A673 (cell line): ENCODE measurements around the gene JAGN1. TPM values are rescaled to one million over a fixed set of nuclear protein-coding genes. Genes with fewer than 3 reads are reported as not detected.
"Not testable (repeated sequence)": the region's sequence is repeated elsewhere in the genome, so short reads cannot be mapped to it uniquely, and the experiment has no call there.

ENCODE experiments used
- BruUV-seq: library from RNA; stranded (reverse); fragments of 400-500 nt; replicated peaks from 2 replicates; lab custom pipeline; 2021; lab: Mats Ljungman, UMichigan
- CTCF ChIA-PET: fragments of 300-600 bp; sonication (Branson Sonifier 250); formaldehyde crosslinking; loops from one replicate; lab custom pipeline; 2022; ENCODE audit warnings: antibody characterized with exemption; lab: Charles Lee
- POLR2A ChIA-PET: fragments of 300-600 bp; sonication (Branson Sonifier 250); formaldehyde crosslinking; loops from one replicate; lab custom pipeline; 2022; ENCODE audit warnings: antibody characterized with exemption; ENCODE audit not compliant: low non-redundant PET; lab: Charles Lee
- DNase-seq: peaks from one replicate; pipeline ENCODE4 v3.0.0-alpha.2; 2015; ENCODE audit warnings: low spot score
- H3K27ac ChIP-seq: fragments of 200-600 bp; sonication (generic); 2 replicates; pipeline ENCODE4 v1.5.1; 2016; ENCODE audit warnings: mixed run types, low read depth, mild to moderate bottlenecking, mixed read lengths, antibody characterized with exemption, low read length; ENCODE audit not compliant: poor library complexity, severe bottlenecking
- H3K27me3 ChIP-seq: fragments of 200-600 bp; sonication (generic); replicated peaks from 2 replicates; pipeline ENCODE4 v1.6.1; 2017; ENCODE audit warnings: mixed run types, low read depth, mild to moderate bottlenecking, mixed read lengths, antibody characterized with exemption, low read length; ENCODE audit not compliant: insufficient read depth, poor library complexity
- H3K36me3 ChIP-seq: fragments of 200-600 bp; sonication (generic); 2 replicates; pipeline ENCODE4 v1.6.1; 2016; ENCODE audit warnings: mixed run types, mild to moderate bottlenecking, mixed read lengths, antibody characterized with exemption, low read length; ENCODE audit not compliant: insufficient read depth, poor library complexity, severe bottlenecking
- H3K4me1 ChIP-seq: fragments of 200-600 bp; sonication (generic); 2 replicates; pipeline ENCODE4 v1.6.1; 2017; ENCODE audit warnings: mixed run types, mild to moderate bottlenecking, mixed read lengths, antibody characterized with exemption, low read length; ENCODE audit not compliant: insufficient read depth, poor library complexity, severe bottlenecking
- H3K4me3 ChIP-seq: fragments of 200-600 bp; sonication (generic); 2 replicates; pipeline ENCODE4 v1.5.1; 2016; ENCODE audit warnings: low read depth, mixed run types, mild to moderate bottlenecking, mixed read lengths, low read length; ENCODE audit not compliant: poor library complexity, severe bottlenecking
- H3K9me3 ChIP-seq: fragments of 200-600 bp; sonication (generic); 2 replicates; pipeline ENCODE4 v1.6.1; 2016; ENCODE audit warnings: mixed run types, low read depth, mild to moderate bottlenecking, mixed read lengths, antibody characterized with exemption, low read length; ENCODE audit not compliant: poor library complexity, severe bottlenecking
- EZH2 ChIP-seq: fragments of 200-600 bp; sonication (generic); IDR thresholded peaks from 2 replicates; pipeline ENCODE4 v1.6.1; 2017; ENCODE audit warnings: borderline replicate concordance, low read depth, mild to moderate bottlenecking, mixed read lengths, antibody characterized with exemption, low read length; ENCODE audit not compliant: poor library complexity, severe bottlenecking
- intact Hi-C: fragments of 100-400 bp; cut with micrococcal nuclease; formaldehyde crosslinking; loops from one replicate; pipeline ENCODE4 v1.10.0; 2022; ENCODE audit not compliant: unreplicated experiment
- total RNA-seq: library from RNA; stranded (reverse); gene quantifications from 2 replicates; pipeline ENCODE4 v1.2.3, GENCODE V29; 2021
- TF ChIP-seq, protein P1 (sequence below): fragments of 300-800, 200-600 bp; sonication (generic); conservative IDR thresholded peaks from 2 replicates; pipeline ENCODE4 v1.5.1; 2017; ENCODE audit warnings: low read depth, mild to moderate bottlenecking, antibody characterized with exemption, low read length, moderate library complexity, mixed read lengths

Gene JAGN1
- total RNA-seq, 1 experiment from 2014 or later: 38.1 TPM

DNA sequence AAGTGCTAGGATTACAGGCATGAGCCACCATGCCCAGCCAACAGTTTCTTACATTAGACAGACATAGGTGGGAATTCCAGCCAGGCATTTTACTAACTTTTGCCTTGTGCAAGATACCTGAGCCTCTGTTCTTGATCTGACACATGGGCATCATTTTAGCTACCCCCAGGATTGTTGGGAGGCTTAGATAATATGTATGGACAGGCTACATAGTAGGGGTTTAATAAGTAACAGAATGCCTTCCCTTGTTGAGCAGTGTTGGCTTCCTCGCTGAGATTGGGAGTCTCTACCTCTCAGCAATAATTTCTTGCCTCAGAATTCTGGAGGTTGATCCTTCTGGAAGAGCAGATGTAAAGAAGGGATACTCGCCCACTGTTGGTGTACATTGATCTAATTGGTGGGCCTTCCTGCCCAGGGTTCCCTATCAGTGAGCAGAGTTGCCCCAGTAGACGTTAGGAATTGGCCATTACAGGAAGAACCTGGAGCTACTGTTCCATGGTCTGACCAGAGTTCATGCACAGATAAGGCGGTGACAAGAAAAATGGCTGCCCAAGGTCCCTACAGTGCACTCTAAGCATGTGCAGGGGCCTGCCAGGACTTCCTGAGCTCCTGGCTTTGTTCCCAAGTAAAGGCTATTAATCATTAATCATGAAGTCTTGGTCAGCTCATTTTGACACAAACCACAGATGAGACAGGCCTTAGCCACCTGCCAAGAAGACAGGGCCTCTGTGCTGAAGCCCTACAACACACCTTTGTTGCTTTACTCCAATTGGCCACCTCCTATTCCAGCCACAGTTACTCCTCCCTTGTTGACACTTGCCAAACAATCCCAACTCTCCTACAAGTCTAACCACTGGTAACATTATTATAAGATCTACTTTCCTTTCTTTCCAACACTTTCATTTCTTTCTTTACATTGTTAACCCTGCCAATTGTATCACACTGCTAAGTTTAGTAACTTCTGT, 7.3 kb downstream of the JAGN1 start:
- peaks cover 3% of the 10 kb centered on the region for H3K4me1 ChIP-seq
- no peak for TF ChIP-seq EZH2
- TF ChIP-seq, protein P1, sequence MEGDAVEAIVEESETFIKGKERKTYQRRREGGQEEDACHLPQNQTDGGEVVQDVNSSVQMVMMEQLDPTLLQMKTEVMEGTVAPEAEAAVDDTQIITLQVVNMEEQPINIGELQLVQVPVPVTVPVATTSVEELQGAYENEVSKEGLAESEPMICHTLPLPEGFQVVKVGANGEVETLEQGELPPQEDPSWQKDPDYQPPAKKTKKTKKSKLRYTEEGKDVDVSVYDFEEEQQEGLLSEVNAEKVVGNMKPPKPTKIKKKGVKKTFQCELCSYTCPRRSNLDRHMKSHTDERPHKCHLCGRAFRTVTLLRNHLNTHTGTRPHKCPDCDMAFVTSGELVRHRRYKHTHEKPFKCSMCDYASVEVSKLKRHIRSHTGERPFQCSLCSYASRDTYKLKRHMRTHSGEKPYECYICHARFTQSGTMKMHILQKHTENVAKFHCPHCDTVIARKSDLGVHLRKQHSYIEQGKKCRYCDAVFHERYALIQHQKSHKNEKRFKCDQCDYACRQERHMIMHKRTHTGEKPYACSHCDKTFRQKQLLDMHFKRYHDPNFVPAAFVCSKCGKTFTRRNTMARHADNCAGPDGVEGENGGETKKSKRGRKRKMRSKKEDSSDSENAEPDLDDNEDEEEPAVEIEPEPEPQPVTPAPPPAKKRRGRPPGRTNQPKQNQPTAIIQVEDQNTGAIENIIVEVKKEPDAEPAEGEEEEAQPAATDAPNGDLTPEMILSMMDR: no peak
- no peaks in the 10 kb centered on the region for H3K9me3 ChIP-seq
- no peak overlapping the region for H3K4me3 ChIP-seq
- no peaks in the 10 kb centered on the region for H3K27me3 ChIP-seq
- no TSS peak for BruUV-seq
- ChIA-PET POLR2A (no interaction called here), CTCF (no interaction called here)
- peaks cover 15% of the 10 kb centered on the region for H3K36me3 ChIP-seq
- intact Hi-C loops: no loop called here
- no peak for DNase-seq
- no peak overlapping the region for H3K27ac ChIP-seq

DNA sequence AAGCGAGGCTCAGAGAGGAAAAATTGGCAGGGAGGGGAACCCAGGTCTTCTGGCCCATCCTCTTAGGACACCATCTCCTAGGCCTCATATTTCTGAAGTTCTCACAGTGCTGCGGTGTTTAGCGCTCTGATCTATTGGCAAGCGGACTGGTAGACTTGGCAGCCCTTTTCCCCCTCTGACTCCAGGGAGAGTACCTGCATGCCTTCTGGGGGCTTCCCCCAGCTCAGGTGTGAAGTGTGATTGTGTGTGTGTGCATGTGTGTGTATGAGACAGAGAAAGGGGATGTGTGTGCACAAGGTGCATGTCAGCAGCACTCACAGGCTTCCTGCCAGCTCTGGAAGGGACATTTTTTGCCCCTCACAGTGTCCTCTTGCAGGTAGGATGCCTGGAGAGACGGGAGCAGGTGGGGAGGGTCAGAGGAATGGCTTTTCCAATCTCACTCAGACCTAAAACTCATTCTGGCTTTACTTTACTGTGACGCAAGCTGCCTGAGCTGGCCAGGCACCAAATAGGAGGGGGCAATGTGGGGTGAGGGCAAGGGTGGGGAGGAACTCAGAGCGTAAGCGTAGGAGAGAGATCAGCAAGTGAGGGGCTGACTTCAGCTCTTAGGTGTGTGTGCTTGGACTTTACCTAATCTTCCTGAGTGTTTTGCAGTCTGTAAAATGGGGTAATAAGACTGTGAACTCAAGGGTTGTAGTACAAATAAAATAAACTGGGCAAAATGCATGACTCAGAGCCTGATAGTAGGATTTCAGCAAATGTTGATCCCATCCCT, 8.2 kb downstream of the JAGN1 start:
- no TSS peak for BruUV-seq
- H3K9me3 ChIP-seq: no peaks in the 10 kb centered on the region
- H3K27me3 ChIP-seq: no peaks in the 10 kb centered on the region
- H3K4me3 ChIP-seq: no peak overlapping the region
- H3K36me3 ChIP-seq: peaks cover 5% of the 10 kb centered on the region
- intact Hi-C loops: no loop called here
- H3K27ac ChIP-seq: no peak overlapping the region
- POLR2A ChIA-PET: no interaction called here
- TF ChIP-seq EZH2: no peak
- TF ChIP-seq, protein P1: no peak
- DNase-seq: no peak
- peaks cover 13% of the 10 kb centered on the region for H3K4me1 ChIP-seq
- CTCF ChIA-PET: no interaction called here

DNA sequence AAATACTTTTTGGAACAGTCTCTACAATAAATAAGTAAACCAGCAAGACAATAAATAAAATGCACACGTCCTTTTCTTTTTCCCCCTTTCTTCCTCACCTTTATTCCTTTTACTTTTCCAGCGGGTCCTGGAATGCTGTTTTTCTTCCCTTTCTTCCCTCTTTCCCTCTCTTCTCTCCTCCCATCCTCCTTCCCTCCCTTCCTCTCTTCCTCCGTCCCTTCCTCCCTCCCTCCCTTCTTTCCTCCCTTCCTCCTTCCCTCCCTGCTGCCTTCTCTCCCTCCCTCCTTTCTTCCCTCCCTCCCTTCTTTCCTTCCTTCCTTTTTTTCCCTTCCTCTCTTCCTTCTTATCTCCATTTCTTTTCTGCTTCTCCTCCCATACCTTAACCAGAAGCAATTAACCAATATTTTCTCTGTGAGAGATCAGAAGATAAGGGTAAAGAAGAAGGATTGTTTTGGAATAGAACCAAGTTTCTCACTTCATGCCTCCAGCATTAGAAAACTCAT, 8.9 kb downstream of the JAGN1 start:
- Histone ChIP-seq H3K9me3 (no peaks in the 10 kb centered on the region), H3K27ac (no peak overlapping the region), H3K4me1 (peaks cover 13% of the 10 kb centered on the region), H3K4me3 (no peak overlapping the region), H3K27me3 (no peaks in the 10 kb centered on the region), H3K36me3 (no peaks in the 10 kb centered on the region)
- BruUV-seq: no TSS peak
- ChIA-PET POLR2A (no interaction called here), CTCF (no interaction called here)
- no peak for DNase-seq
- no peak for TF ChIP-seq EZH2
- TF ChIP-seq, protein P1: no peak
- intact Hi-C loops: no loop called here

DNA sequence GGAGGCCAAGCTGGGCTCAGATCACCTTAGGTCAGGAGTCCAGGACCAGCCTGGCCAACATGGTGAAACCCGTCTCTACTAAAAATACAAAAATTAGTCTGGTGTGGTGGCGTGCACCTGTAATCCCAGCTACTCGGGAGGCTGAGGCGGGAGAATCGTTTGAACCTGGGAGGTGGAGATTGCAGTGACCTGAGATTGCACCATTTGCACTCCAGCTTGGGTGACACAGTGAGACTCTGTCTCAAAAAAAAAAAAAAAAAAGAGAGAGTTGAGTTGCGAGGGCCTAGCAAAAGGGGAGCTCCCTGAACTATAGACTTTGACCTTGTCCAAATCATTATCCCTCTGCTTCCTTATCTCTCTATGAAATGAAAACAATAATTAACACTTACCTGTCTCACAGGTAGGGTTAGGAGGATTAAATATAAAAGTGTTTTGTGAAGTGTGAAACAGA, 10.6 kb downstream of the JAGN1 start:
- H3K4me1 ChIP-seq: peaks cover 13% of the 10 kb centered on the region
- BruUV-seq, H3K27me3 ChIP-seq, intact Hi-C loops, H3K36me3 ChIP-seq, H3K4me3 ChIP-seq, DNase-seq, H3K27ac ChIP-seq, H3K9me3 ChIP-seq, POLR2A ChIA-PET: not testable (repeated sequence)
- CTCF ChIA-PET: interaction anchor here (0.6 kb wide), 1 partner anchor 31 kb away, joined by 3 read pairs; no protein-coding TSS in a partner anchor
